CD4-positive, alpha-beta T cell treated with Interleukin-15 for 1 hour (primary cell): ENCODE results near the gene PLEKHJ1.
"Not testable (repeated sequence)": the region's sequence is repeated elsewhere in the genome, so short reads cannot be mapped to it uniquely, and the experiment has no call there.

ENCODE experiments used
- DNase-seq: peaks from one replicate; pipeline ENCODE4 v3.0.0-alpha.2; 2020

Gene PLEKHJ1

DNA sequence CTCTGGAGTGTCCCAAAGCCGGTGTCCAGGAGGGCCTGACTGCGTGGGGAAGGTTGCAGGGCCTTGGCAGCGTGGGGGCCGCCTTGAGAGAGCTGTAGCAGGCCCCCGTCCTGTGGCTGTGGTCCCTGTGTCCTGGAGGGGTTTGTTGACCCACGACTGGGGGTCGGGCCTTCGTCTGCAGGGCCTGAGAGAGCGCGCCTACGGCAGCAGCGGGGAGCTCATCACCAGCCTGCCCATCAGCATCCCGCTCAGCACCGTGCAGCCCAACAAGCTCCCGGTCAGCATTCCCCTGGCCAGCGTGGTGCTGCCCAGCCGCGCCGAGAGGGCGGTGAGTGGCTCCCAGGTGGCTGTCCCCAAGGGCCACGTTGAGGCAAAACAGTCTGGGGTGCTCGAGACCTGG lies 18.5 kb downstream of the PLEKHJ1 start:
- no peak for DNase-seq

DNA sequence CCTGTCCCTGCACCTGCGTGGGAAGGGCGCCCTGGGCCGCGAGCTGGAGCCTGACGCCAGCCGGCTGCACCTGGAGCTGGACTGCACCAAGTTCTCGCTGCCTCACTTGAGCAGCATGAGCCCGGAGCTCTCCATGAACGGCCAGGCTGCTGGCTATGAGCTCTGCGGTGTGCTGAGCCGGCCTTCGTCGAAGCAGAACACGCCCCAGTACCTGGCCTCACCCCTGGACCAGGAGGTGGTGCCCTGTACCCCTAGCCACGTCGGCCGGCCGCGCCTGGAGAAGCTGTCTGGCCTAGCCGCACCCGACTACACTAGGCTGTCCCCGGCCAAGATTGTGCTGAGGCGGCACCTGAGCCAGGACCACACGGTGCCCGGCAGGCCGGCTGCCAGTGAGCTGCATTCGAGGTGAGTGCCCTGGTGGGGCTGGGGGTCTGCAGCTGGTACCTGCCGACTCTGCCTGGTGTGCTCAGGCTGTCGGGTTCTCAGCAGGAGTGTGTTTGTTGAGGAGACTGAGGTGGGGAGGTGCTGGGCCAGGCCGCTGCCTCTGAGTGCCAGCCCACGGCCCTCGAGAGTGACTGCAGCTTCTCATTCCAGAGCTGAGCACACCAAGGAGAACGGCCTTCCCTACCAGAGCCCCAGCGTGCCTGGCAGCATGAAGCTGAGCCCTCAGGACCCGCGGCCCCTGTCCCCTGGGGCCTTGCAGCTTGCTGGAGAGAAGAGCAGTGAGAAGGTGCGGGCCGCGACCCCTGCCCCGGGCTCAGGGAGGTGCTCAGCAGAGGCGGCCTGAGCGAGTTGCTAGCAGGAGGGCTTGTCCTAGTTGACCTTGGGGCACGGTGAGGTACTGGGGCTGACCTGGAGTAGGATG lies 19.5 kb downstream of the PLEKHJ1 start:
- DNase-seq, result no peak

DNA sequence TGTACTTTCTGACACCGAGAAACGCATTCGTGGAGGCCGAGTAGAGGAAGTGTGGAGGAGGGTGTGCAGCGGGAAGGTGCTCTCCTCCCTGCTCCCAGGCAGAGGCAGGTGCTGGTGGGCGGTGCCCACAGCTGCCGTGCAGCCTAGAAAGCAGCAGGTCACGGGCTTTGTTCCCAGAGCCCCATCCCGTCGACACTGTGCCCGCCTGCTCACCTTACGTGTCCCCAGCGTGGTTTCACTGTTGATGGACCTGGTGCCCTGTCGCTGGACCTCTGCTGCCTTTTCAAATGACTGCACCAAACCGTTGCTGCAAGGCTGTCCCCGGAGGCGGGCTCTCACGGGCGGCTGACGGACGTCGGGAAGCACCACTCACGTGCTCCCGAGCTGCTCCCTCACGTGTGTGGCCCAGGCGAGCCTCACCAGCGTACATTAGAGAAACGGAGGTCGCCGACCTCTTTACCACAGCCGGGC lies 20.8 kb downstream of the PLEKHJ1 start:
- DNase-seq, result no peak

DNA sequence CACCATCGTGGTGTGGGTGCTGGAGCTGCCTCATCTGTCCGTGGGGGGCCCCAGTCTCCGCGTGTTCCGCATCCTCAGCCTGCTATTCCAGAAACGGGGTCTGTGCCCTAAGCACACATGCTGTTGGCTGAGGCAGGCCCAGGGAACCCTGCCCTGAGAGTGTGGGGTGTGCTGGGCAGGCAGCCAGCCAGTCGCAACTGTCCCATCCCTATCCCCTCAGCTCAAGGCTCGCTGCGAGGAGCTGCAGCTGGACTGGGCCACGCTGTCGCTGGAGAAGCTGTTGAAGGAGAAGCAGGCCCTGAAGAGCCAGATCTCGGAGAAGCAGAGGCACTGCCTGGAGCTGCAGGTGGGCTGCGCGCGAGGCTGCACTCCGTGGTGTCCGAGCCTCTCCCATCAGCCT lies 21.9 kb downstream of the PLEKHJ1 start:
- no peak for DNase-seq

DNA sequence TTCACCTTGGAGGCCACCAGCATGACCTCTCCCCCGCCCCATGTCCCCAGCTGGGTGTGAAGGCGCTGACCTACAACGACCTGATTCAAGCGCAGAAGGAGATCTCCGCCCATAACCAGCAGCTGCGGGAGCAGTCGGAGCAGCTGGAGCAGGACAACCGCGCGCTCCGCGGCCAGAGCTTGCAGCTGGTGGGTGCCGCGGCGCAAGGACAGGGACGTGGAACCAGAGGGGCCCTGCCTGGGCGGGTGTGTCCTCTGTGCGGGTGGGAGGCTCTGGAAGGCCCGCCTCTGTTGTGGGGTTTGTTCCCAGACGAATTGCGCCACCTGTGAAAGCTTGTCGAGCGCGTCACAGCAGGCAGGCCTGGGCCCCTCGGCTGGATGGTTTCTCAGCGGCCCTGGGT lies 22.3 kb downstream of the PLEKHJ1 start:
- no peak for DNase-seq

DNA sequence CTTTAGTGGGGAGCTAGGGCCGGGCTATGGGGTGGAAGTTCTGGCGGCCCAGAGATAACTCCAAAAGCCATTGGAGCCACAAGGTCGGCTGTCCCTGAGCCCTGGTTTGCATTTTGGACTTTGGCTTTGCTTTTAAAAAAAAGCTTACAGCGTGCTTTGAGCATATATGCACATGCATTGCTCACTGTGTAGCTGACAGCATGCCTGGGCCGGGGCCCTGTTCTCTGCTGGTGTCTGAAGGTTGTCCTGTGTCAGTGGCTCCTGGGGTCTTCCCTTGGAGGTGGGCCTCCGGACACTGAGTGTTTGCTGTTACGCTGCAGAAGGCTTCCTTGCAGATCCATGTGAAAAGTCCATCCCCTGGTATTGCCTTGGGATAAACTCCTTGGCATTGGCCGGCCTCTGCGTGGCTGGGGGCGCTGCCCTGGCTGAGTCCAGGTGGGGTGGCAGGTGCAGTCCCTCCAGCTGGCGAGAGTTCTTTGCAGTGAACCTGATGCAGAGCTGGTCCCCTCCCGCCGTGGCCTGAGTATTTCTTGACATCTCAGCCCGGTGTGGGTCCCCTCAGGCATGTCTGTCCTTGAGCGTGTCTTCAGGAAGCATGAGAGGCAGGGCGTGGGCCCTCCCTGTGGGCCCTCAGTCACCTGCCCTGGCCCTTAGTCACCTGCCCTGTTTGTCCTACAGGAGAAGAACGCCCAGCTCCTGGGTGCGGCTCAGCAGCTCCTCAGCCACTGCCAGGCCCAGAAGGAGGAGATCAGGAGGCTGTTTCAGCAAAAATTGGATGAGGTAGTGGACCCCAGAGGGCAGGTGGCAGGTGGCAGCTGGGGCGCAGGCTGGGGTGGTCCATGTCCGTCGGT lies 23.0 kb downstream of the PLEKHJ1 start:
- DNase-seq, result no peak

DNA sequence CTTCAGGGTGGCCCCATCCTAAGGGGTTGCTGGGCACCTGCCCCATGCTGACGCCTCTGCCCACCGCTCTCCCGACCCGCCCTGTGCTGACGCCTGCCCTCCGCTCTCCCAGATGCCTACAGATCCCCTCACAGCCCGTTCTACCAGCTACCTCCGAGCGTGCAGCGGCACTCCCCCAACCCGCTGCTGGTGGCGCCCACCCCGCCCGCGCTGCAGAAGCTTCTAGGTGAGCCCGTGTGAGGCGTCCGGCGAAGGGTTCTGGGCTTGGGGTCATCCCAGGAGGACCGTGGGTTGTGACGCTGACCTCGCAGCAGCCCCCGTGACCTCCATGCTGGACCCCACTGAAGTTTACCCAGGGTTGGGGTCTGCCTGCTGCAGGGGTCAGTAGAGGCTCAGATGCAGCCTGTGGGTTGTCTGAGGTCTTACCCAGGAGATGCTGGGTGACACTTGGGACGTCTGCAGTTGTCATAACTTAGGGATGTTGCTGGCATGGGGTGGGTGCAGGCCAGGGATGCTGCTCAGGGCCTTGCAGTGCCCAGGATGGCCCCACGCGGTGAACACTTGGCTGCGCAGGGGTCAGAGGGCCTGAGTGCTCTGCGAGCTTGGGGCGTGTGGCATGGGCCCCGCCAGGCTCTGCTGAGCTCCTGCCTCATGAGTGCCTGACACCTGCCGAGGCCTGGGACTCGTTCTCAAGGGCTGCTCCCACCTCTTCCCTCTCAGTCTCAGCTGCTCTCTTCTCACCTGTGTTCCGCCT lies 25.0 kb downstream of the PLEKHJ1 start:
- no peak for DNase-seq

DNA sequence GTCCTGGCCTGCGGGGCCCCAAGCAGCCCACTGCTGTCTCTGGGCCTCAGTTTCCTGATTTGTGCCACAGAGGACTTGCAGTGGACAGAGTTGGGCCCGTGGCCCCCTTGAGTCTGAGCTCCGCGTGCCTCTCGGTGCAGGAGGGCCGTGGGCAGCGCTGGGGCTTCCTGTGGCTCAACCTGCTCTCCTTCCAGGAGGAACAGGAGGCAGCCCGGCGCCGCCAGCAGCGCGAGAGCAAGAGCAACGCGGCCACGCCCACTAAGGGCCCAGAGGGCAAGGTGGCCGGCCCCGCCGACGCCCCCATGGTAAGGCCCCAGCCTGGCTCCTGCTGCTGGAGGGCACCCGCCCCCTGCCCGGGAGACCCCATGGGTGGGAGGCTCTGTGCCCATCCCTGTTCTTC lies 25.9 kb downstream of the PLEKHJ1 start:
- DNase-seq, result no peak

DNA sequence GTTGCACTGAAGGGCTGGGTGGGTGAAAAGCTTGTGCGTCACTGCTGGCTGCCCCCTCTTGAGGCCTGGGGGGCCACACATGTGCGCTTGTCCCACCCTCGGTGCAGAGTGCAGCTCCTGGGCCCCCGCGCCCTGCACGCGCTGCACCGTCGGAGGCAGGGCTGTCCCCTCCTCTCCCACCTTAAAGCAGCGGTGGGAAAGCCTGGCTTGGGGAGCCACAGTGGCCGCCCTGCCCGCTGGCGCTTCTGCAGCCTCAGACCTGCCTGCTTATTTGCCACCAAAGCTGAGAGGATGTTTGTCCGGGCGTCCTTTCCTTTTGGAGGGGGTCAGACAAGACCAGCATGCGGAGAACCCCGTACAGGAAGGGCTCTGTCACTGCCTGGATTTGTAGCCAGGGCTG lies 26.7 kb downstream of the PLEKHJ1 start:
- no peak for DNase-seq

DNA sequence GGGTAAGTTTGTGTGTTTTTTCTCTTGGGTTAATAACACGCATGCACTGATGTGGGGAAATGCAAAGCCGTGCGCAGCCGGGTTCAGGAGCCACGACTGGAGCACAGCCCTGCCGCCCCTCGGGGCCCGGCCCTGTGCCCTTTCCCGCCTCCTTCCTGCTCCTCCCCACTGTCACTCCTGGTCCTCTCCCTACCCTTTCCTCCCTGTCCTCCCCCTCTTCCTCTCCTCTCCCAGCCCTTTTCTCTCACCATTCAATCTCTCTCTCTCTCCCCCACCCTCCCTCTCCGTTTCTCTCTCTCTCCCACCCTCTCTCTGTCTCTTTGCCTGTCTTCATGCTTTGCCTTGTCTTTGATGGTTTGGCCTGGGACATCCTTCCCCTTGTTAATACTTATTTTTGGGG lies 27.2 kb downstream of the PLEKHJ1 start:
- no peak for DNase-seq

DNA sequence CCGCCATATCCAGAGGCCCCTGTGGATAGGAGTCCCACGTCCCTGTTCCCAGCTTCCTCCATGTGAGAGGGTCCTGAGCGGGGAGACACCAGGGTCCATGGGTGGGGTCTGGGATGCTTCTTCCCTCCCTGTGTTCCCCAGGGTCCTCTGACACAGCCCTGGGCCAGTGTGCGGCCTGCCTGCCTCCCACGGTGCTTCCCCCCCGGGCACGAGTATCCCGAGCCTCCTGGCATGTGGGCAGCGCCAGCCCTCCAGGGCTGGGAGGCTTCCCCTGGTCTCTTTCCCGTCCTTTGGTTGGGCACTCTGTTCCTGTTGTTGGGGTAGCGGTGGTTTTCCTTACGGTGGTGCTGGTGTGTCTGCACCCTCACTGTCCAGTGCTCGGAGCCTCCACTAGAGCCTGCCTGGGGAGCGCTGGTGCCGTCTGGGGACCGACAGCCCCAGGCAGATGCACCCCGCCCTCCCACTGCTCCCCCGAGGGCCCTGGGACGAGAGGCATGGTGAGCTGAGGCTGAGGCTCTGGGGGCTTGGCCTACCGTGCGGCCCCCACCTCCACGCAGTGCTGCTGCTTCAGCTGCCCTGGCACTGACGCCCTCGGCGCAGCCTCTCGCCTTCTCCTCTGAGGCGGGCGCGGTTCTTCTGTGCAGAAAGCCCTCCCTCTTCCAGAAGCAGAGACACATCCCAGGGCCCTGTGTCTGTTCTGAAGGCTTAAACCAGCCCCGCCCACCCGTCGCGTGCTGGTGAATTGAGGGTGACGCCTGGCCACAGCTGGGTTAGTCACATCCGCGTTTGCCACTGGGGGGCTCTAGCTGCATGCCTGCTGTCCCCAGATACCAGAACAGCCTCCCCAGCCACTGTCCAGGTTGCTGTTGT lies 27.9 kb downstream of the PLEKHJ1 start:
- DNase-seq, result peak; percentile 22

DNA sequence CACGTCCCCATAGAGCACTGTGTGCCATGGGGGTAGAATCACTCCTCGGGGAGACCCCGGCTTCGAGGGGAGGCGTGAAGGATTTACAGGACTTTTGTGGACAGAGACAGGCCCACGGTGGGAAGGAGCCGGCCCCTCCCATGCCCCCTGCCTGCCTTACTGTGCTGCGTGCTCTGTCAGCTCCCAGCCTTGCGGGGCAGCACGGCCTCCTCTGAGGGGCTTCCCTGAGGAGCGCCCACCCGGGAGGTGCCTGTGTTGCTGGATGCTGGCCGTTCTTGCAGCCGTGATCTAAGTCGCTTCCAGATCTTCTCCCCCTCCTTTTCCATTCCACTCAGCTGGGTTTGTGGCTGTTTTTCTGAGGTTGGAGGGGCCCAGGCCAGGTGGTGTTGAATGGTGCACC lies 29.1 kb downstream of the PLEKHJ1 start:
- DNase-seq, result no peak

DNA sequence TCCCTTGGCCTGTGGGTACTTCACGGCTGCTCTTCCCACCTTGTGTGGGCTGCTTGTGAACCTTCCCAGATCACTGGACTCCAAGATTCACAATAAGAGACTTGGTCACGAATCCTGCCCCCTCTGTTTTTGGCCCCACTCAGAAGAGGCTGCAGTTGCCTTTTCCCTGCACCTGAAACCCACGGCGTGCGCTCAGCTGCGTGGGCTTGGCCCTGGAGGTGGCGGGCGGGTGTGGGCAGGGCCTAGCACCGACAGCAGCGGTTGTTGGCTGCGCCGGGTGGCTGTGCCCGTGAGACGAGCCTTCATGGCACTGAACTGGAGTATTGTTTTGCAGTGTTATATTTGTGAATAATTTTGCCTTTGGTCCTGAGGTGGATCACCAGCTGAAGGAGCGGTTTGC lies 33.8 kb downstream of the PLEKHJ1 start:
- no peak for DNase-seq

DNA sequence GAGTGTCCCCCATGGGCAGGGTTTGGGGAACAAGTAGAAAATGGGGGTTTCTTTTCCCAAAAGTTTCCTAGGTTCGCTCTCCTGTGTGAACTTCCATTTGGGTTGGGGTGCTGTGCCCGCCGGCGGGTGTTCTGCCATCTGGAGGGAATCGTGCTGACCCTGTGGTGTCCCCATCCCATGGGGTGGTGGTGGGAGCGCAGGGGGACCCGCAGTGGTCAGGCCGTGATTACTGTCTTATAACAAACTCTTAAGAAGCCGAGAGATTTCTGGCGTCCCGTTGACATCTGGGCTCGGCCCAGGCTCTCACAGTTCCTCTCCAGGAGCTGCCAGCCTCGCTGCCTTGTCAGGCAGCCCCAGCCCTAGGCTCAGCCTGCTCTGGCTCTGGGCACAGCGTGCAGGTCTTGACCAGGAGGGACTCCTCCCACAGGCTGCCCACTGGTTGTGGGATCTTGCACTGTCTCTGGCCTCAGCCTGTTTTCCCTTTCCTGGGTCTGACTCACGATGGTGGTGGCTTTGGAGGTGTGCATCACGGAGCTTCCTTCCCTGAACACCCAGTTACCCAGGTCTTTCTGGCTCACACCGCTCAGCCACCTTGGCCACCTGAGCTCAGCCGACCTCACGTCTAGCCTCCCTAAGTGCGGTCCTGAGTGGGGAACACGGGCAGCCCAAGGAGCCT lies 34.5 kb downstream of the PLEKHJ1 start:
- DNase-seq, result no peak

DNA sequence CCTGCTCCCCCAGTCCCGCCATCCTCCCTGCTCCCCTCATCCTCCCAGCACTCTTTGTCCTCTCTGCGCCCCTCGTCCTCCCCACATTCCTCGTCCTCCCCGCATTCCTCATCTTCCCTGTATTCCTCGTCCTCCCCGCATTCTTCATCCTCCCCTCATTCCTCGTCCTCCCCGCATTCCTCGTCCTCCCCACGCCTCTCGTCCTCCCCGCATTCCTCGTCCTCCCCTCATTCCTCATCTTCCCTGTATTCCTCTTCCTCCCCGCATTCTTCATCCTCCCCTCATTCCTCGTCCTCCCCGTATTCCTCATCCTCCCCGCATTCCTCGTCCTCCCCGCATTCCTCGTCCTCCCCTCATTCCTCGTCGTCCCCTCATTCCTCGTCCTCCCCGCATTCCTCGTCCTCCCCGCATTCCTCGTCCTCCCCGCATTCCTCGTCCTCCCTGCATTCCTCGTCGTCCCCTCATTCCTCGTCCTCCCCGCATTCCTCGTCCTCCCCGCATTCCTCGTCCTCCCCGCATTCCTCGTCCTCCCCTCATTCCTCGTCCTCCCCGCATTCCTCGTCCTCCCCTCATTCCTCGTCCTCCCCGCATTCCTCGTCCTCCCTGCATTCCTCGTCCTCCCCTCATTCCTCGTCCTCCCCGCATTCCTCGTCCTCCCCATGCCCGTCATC lies 35.4 kb downstream of the PLEKHJ1 start:
- DNase-seq, result not testable (repeated sequence)

DNA sequence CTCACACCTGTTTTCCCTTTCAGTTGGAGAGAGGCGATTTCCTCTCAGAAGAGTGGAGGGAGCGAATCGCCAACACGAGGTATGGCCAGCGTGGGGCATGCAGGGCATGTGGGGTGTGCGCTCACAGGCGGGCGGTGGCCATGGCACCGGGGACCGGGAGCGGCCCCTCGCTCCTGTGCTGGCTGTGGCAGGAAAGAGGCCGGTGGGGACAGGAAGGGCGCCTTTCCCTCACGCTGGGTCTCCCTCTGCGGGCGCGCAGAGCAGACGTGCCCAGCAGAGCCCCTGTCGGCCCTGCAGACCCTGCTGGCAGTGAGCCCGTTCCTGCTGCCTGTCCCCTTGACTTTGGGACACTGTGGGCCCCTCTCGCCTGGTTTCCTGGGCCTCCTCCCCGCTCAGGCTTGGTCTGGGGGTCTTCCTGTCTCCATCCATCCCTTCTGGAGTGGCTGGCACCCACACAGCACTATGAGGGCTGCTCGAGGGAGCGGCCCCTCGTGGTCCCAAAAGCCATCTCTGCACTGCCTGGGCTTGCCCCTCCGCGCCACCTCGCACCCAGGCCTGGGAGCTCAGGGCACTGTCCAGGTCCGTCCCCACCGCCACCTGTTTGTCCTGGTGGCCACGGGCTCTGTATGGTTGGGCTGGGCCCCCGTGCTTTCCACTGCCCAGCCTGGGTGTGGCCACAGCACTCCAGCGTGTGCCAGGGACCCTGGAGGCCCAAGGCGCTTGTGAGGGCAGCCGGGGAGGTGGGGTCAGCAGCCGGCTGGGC lies 36.1 kb downstream of the PLEKHJ1 start:
- DNase-seq, result no peak

DNA sequence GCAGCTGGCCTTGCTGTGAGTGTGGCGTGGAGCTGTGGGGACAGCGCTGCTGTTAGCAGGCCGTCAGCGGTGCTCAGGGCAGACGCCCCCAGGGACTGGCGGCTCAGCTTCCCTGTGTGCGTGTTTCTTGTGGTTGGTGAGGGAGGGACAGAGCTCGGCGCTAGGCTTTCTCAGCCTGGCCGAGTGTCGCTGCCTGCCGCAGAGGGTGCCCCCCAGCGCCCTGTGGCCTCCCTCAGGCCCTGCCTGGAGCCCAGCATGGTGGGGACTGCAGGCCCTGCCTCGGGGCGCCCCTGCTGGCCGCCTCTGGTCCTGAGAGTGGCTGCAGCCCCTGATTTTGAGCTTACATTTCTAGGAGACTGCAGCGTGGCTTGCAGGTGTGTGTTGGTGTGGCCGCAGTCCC lies 36.9 kb downstream of the PLEKHJ1 start:
- DNase-seq, result no peak

DNA sequence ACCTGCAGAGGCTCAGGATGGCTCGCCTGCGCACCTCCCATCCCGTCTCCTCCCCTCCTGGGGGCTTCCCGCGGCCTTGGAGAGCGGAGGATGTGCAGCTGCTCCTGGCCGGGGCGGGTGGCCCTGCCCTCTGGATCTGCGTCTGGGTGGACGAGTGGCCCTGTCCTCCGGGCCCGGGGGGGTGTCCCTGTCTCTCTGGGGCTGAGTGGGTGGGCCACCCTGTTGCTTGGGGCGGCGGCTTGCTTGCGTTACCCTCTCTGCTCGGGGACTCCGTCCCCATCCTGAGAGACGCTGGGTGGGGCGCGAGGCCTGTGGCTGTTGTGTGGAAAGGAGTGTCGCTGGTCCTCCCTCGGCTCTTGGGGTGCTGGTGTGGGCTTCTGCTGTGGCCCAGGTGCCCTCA lies 37.8 kb downstream of the PLEKHJ1 start:
- DNase-seq, result no peak

DNA sequence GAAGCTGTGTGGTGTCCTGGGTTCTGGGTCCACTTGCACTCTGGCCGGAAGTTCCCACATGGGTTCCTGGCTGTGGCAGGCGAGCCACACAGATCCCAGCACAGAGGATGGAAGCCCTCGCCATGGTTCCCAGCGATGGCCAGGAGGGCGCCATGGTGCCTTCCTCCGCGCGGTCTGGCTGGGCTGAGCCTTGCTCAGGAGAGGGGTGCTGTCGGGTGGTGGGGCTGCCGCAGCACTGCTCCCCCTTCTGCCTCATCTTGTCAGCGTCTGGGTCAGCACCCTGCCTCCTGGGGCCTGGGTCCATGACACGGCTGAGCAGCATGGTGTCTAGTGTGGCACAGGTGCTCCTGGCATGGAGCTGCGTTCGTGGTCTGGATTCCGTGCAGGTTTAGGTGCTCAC lies 38.9 kb downstream of the PLEKHJ1 start:
- no peak for DNase-seq

DNA sequence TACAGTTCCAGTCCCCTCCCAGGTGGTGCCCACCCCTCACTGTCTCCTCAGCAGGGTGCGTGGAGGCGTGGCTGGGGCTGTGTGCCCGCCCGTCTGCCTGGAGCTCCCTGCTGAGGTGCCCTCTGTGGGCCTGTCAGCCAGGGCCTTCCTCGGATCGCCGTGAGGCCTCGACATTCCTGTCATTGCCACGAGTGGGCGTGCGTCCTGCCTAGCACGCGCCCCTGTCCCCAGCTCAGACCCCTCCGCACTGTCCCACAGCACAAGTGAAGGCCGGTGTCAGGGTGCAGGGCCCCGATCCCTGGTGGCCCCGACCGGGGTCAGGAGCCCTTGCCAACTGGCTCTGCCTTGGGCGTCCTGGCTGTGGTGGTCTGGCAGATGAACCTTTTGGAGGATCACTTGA lies 40.2 kb downstream of the PLEKHJ1 start:
- DNase-seq, result no peak
